Uterus (tissue), 2 donors: ENCODE data around the gene HDHD2.

ENCODE experiments used
- CTCF ChIP-seq, 4 experiments: fragments of 200-600 bp in 2 of 4; fragments of 450-650 bp in 2 of 4; sonication (generic) in 2 of 4; IDR thresholded peaks; one replicate each; pipeline ENCODE4 v1.5.1; 2016 to 2019; ENCODE audit warnings: antibody characterized with exemption in 4 of 4, mild to moderate bottlenecking in 2 of 4, moderate library complexity in 1 of 4
- POLR2A ChIP-seq, 2 donors: fragments of 450-650 bp; IDR thresholded peaks; one replicate each; pipeline ENCODE4 v1.6.1; 2016; ENCODE audit warnings: antibody characterized with exemption in 2 of 2, mild to moderate bottlenecking in 1 of 2, moderate library complexity in 1 of 2

DNA sequence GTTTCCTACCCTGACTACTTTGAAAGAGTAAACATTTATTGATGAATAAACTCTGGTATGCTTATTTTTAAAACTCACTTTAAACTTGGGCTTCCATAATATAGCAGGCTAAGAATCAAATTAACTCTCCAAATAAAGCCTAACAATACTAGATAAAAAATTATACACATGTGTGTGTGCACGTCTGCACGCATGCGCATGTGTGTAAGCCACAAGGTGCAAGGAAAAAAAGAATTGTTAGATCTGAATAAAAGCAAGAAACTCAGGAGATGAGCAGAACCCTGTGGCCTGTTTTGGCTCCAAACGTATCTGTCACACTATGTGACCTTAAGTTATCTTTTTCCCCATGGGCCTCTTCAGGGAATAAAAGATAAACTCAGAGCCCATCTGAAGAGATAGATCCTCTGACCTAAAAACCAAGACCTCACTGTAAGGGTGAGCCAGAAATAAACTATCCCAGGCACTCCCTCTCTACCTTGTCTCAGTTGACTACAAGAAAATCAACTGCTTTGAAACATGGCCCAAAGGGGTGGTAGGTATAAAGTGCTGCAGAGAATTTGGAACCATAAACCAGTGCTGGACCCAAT lies 6.3 kb downstream of the HDHD2 start:
- TF ChIP-seq CTCF (IDR thresholded peaks at IDR 0.05) (no peak), POLR2A (IDR thresholded peaks at IDR 0.05) (no peak)
